GM12878 (cell line): ENCODE results near the gene OSGIN1. TPM values are rescaled to one million over a fixed set of nuclear protein-coding genes. Genes with fewer than 3 reads are reported as not detected.

ENCODE experiments used
- ATAC-seq: fragments of 200-7000 bp; cut with Tn5 transposase; 3 replicates; pipeline ENCODE4 v1.9.1; 2020; ENCODE audit warnings: mild to moderate bottlenecking, moderate library complexity
- BruUV-seq: library from RNA; stranded (reverse); fragments of 400-500 nt; replicated peaks from 2 replicates; lab custom pipeline; 2021; lab: Mats Ljungman, UMichigan
- CTCF ChIA-PET: fragments of 300-600 bp; sonication (Branson Sonifier 250); formaldehyde crosslinking; extraction: SDS; loops from one replicate; lab custom pipeline; 2021; ENCODE audit warnings: inconsistent platforms; lab: Yijun Ruan, JAX
- POLR2A ChIA-PET: fragments of 350-600 bp; formaldehyde crosslinking; extraction: SDS; loops from one replicate; lab custom pipeline; 2021; ENCODE audit warnings: inconsistent platforms; lab: Charles Lee
- RAD21 ChIA-PET: fragments of 300-600 bp; sonication (Branson Sonifier 250); formaldehyde crosslinking; loops from one replicate; lab custom pipeline; 2023; ENCODE audit warnings: antibody characterized with exemption; ENCODE audit not compliant: unreplicated experiment; lab: Charles Lee
- SMC1A ChIA-PET: fragments of 300-600 bp; sonication (Branson Sonifier 250); formaldehyde crosslinking; loops from one replicate; lab custom pipeline; 2023; ENCODE audit not compliant: unreplicated experiment, uncharacterized antibody; lab: Charles Lee
- DNase-seq: peaks from one replicate; pipeline ENCODE4 v3.0.0-alpha.2; 2011; ENCODE audit warnings: low read depth, low spot score
- FAIRE-seq: peaks from 3 replicates; lab custom pipeline; 2011; peaks lifted over from hg19 to GRCh38; lab: Jason Lieb, UNC
- H2AFZ ChIP-seq: 2 replicates; pipeline ENCODE4 v1.6.0; 2011; ENCODE audit warnings: low read depth, low read length, control low read depth; ENCODE audit not compliant: control insufficient read depth
- H3K27ac ChIP-seq: 2 replicates; pipeline ENCODE4 v1.5.1; 2011; ENCODE audit warnings: control low read depth; ENCODE audit not compliant: control insufficient read depth, insufficient read depth
- H3K27me3 ChIP-seq, 2 experiments: replicated peaks in 1 of 2; 2 replicates each; pipeline versions ENCODE4 v1.6.0 to v1.6.1; 2011; ENCODE audit warnings: low read length in 1 of 2; ENCODE audit not compliant: control insufficient read depth in 2 of 2, insufficient read depth in 2 of 2
- H3K36me3 ChIP-seq, 2 experiments: 2 replicates each; pipeline ENCODE4 v1.5.1; 2011; ENCODE audit warnings: low read length in 1 of 2; ENCODE audit not compliant: control insufficient read depth in 2 of 2, insufficient read depth in 2 of 2
- H3K4me1 ChIP-seq: 2 replicates; pipeline ENCODE4 v1.6.1; 2011; ENCODE audit warnings: mild to moderate bottlenecking, low read length, moderate library complexity, mixed read lengths; ENCODE audit not compliant: control insufficient read depth, insufficient read depth
- H3K4me2 ChIP-seq: 2 replicates; pipeline ENCODE4 v1.6.0; 2011; ENCODE audit warnings: control low read depth; ENCODE audit not compliant: control insufficient read depth, insufficient read depth
- H3K4me3 ChIP-seq: fragments of 200-600 bp; sonication (generic); 2 replicates; pipeline ENCODE4 v1.5.1; 2016
- H3K79me2 ChIP-seq: 2 replicates; pipeline ENCODE4 v1.6.0; 2011; ENCODE audit warnings: low read length; ENCODE audit not compliant: control insufficient read depth, insufficient read depth
- H3K9ac ChIP-seq: 2 replicates; pipeline ENCODE4 v1.8.0; 2011; ENCODE audit warnings: low read length, control low read depth, mixed read lengths; ENCODE audit not compliant: control insufficient read depth, insufficient read depth
- H3K9me3 ChIP-seq: replicated peaks from 3 replicates; pipeline ENCODE4 v1.5.1; 2011; ENCODE audit warnings: mild to moderate bottlenecking, low read length; ENCODE audit not compliant: control insufficient read depth, insufficient read depth
- H4K20me1 ChIP-seq: 2 replicates; pipeline ENCODE4 v1.6.0; 2011; ENCODE audit not compliant: control insufficient read depth, insufficient read depth
- BMI1 ChIP-seq: fragments of 450-650 bp; IDR thresholded peaks from 2 replicates; pipeline ENCODE4 v1.6.1; 2016; ENCODE audit warnings: mild to moderate bottlenecking, moderate library complexity, borderline replicate concordance
- CREB1 ChIP-seq: IDR thresholded peaks from 2 replicates; pipeline ENCODE4 v1.6.1; 2012; ENCODE audit warnings: low read depth, mild to moderate bottlenecking, inconsistent platforms
- CTCF ChIP-seq, 3 experiments: IDR thresholded peaks in 2 of 3; conservative IDR thresholded peaks in 1 of 3; 2 replicates each; pipeline ENCODE4 v1.5.1; 2011; ENCODE audit warnings: low read depth in 3 of 3, low read length in 3 of 3, mild to moderate bottlenecking in 3 of 3, control low read depth in 2 of 3, moderate library complexity in 2 of 3, inconsistent platforms in 1 of 3, mixed read lengths in 1 of 3; ENCODE audit not compliant: control insufficient read depth in 2 of 3, insufficient read depth in 1 of 3; ENCODE audit errors: extremely low read depth in 1 of 3
- FOXK2 ChIP-seq: fragments of 450-650 bp; IDR thresholded peaks from 2 replicates; pipeline ENCODE4 v1.6.1; 2017; ENCODE audit warnings: mild to moderate bottlenecking, moderate library complexity
- IKZF1 ChIP-seq: fragments of 450-650 bp; conservative IDR thresholded peaks from 2 replicates; pipeline ENCODE4 v1.6.1; 2017; ENCODE audit warnings: antibody characterized with exemption, mild to moderate bottlenecking
- JUNB ChIP-seq: IDR thresholded peaks from 2 replicates; pipeline ENCODE4 v1.6.1; 2016; ENCODE audit warnings: antibody characterized with exemption, mild to moderate bottlenecking
- LARP7 ChIP-seq: fragments of 450-650 bp; IDR thresholded peaks from 2 replicates; pipeline ENCODE4 v1.6.1; 2017; ENCODE audit warnings: mild to moderate bottlenecking
- MTA2 ChIP-seq: fragments of 450-650 bp; IDR thresholded peaks from 2 replicates; pipeline ENCODE4 v1.6.1; 2016; ENCODE audit warnings: low read depth, mild to moderate bottlenecking, moderate library complexity
- MXI1 ChIP-seq: fragments of 150-350 bp; IDR thresholded peaks from 2 replicates; pipeline ENCODE4 v1.6.1; 2011; ENCODE audit warnings: low read depth, mild to moderate bottlenecking, inconsistent platforms, low read length, improper control_type of control experiment
- PAX5 ChIP-seq: IDR thresholded peaks from 2 replicates; pipeline ENCODE4 v1.6.1; 2011; ENCODE audit warnings: low read depth, low read length, borderline replicate concordance
- PML ChIP-seq: IDR thresholded peaks from 2 replicates; pipeline ENCODE4 v1.6.1; 2012; ENCODE audit warnings: low read length, inconsistent platforms
- RELA ChIP-seq: fragments of 450-650 bp; IDR thresholded peaks from 2 replicates; pipeline ENCODE4 v1.8.0; 2014; ENCODE audit warnings: borderline replicate concordance; ENCODE audit not compliant: partially characterized antibody
- SMAD1 ChIP-seq: fragments of 450-650 bp; IDR thresholded peaks from 2 replicates; pipeline ENCODE4 v1.6.1; 2018; ENCODE audit warnings: mild to moderate bottlenecking, low read depth; ENCODE audit not compliant: partially characterized antibody
- SRF ChIP-seq, 2 experiments: IDR thresholded peaks; 2 replicates each; pipeline ENCODE4 v1.6.1; 2011; ENCODE audit warnings: low read depth in 2 of 2, low read length in 2 of 2, mild to moderate bottlenecking in 1 of 2, moderate library complexity in 1 of 2
- STAT3 ChIP-seq: IDR thresholded peaks from 2 replicates; pipeline ENCODE4 v1.6.1; 2011; ENCODE audit warnings: low read depth, low read length, improper control_type of control experiment
- TARDBP ChIP-seq: IDR thresholded peaks from 2 replicates; pipeline ENCODE4 v1.6.1; 2016; ENCODE audit warnings: borderline replicate concordance
- WRNIP1 ChIP-seq: IDR thresholded peaks from 2 replicates; pipeline ENCODE4 v1.6.1; 2011; ENCODE audit warnings: low read depth, low read length, improper control_type of control experiment, borderline replicate concordance
- ZBTB11 ChIP-seq: fragments of 450-650 bp; formaldehyde crosslinking; IDR thresholded peaks from 2 replicates; pipeline ENCODE4 v1.5.0; 2022; ENCODE audit warnings: mild to moderate bottlenecking, missing genetic modification characterization
- ZNF217 ChIP-seq: fragments of 450-650 bp; IDR thresholded peaks from 2 replicates; pipeline ENCODE4 v1.6.1; 2017; ENCODE audit warnings: antibody characterized with exemption, mild to moderate bottlenecking
- ZNF274 ChIP-seq: IDR thresholded peaks from one replicate; pipeline ENCODE4 v1.8.0; 2011; ENCODE audit not compliant: insufficient read length, insufficient read depth
- WGBS: methylation state at CpG from one replicate; pipeline ENCODE4 v1.1.6; 2016; ENCODE audit warnings: low lambda C conversion rate; ENCODE audit not compliant: insufficient replicate concordance, insufficient coverage; ENCODE audit errors: missing lambda C conversion rate; 5-methylcytosine and 5-hydroxymethylcytosine counted together
- in situ Hi-C: fragments of 300-500 bp; cut with MboI; formaldehyde crosslinking; loops from 9 replicates; pipeline ENCODE4 v1.14.3; 2018; ENCODE audit warnings: mixed read lengths
- intact Hi-C: fragments of 100-400 bp; cut with micrococcal nuclease; formaldehyde crosslinking; loops from one replicate; pipeline ENCODE4 v1.14.2; 2022; ENCODE audit not compliant: unreplicated experiment
- polyA plus RNA-seq, 11 experiments: library from polyadenylated mRNA; depleted of rRNA in 4 of 11; unstranded in 6 of 11; stranded (reverse) in 5 of 11; fragments of >200 nt; fragmentation: Nextera tagmentation in 4 of 11; fragmentation: Illumina TruSeq in 1 of 11; extraction: Ambion mirVana in 4 of 11; extraction: Trizol in 1 of 11; gene quantifications; 1 replicate in 1 of 11; 2 replicates in 10 of 11; pipeline versions ENCODE4 v1.2.1 to v1.2.3, GENCODE V29; 2011 to 2016; ENCODE audit warnings: inconsistent platforms in 2 of 11, missing spikeins in 2 of 11, low read depth in 1 of 11
- total RNA-seq, 4 experiments: library from RNA; depleted of rRNA in 3 of 4; stranded (reverse); fragments of >200 nt in 3 of 4; fragmentation: Illumina TruSeq in 1 of 4; extraction: Trizol in 1 of 4; gene quantifications; 2 replicates each; pipeline versions ENCODE4 v1.2.1 to v1.2.3, GENCODE V29; 2013 to 2021

OSGIN1 gene
- total and polyA plus RNA-seq, 10 of the 15 experiments (the other 5 are each of a cell fraction or from before 2014, with no cell fraction given): 0.06 to 0.18 (median 0.13) TPM; not detected in 5

GRCh38 chr16:84015399-84015798 is 62.4 kb downstream of the OSGIN1 start:
- Histone ChIP-seq H3K36me3 (no peaks in the 10 kb centered on the region), H3K79me2 (no peaks in the 10 kb centered on the region), H3K27ac (no peak overlapping the region), H3K27me3 (no peaks in the 10 kb centered on the region), H3K9me3 (no peaks in the 10 kb centered on the region; the same call in 2 of the 3 replicates), H3K4me1 (no peaks in the 10 kb centered on the region), H2AFZ (no peak overlapping the region), H3K4me2 (no peak overlapping the region), H3K9ac (no peak overlapping the region), H3K4me3 (no peak overlapping the region), H4K20me1 (no peaks in the 10 kb centered on the region)
- ChIA-PET POLR2A (no interaction called here), SMC1A (no interaction called here), CTCF (no interaction called here), RAD21 (no interaction called here)
- intact Hi-C loops: no loop called here
- in situ Hi-C loops: no loop called here
- no peak for ATAC-seq
- no peak for DNase-seq
- FAIRE-seq: no peak
- BruUV-seq: no TSS peak
- WGBS: 62% methylated on average over 12 of the region's 12 CpGs
- no peak for TF ChIP-seq ZNF217
- no peak for TF ChIP-seq ZNF274
- no peak for TF ChIP-seq MTA2
- no peak for TF ChIP-seq WRNIP1
- no peak for TF ChIP-seq SRF (IDR thresholded peaks at IDR 0.05; ENCODE audit: low read depth in 2 of 2, low read length in 2 of 2)
- no peak for TF ChIP-seq CTCF (IDR thresholded peaks at IDR 0.05 in 2 of 3, conservative IDR thresholded peaks at IDR 0.05 in 1 of 3; ENCODE audit: control insufficient read depth in 2 of 3, extremely low read depth in 1 of 3, insufficient read depth in 1 of 3, low read depth in 3 of 3, low read length in 3 of 3)
- no peak for TF ChIP-seq FOXK2
- no peak for TF ChIP-seq IKZF1
- TF ChIP-seq ZBTB11 (CRISPR knock-in tag): no peak
- TF ChIP-seq PAX5: no peak
- TF ChIP-seq PML: no peak
- no peak for TF ChIP-seq CREB1
- no peak for TF ChIP-seq BMI1
- no peak for TF ChIP-seq SMAD1
- no peak for TF ChIP-seq MXI1
- no peak for TF ChIP-seq TARDBP
- TF ChIP-seq STAT3: no peak
- no peak for TF ChIP-seq JUNB
- no peak for TF ChIP-seq RELA
- no peak for TF ChIP-seq LARP7
- TF ChIP-seq, all 136 proteins: peak for 0
